Upper lobe of right lung (tissue), 1 donor: ENCODE results near the gene SLC26A3. TPM values are rescaled to one million over a fixed set of nuclear protein-coding genes. Genes with fewer than 3 reads are reported as not detected.

Experiments used
- ATAC-seq: fragments of 200-7000 bp; cut with Tn5 transposase; one replicate; pipeline ENCODE4 v1.9.1; 2020; ENCODE audit warnings: mild to moderate bottlenecking, moderate library complexity
- DNase-seq: peaks from one replicate; pipeline ENCODE4 v3.0.0-alpha.2; 2020
- H3K27ac ChIP-seq: fragments of 200-600 bp; one replicate; pipeline ENCODE4 v1.8.0; 2022
- H3K27me3 ChIP-seq: fragments of 200-600 bp; one replicate; pipeline ENCODE4 v1.8.0; 2022; ENCODE audit warnings: mild to moderate bottlenecking
- H3K36me3 ChIP-seq: fragments of 200-600 bp; one replicate; pipeline ENCODE4 v1.8.0; 2022
- H3K4me1 ChIP-seq: fragments of 200-600 bp; one replicate; pipeline ENCODE4 v1.8.0; 2022
- H3K4me3 ChIP-seq: fragments of 200-600 bp; one replicate; pipeline ENCODE4 v1.8.0; 2022; ENCODE audit warnings: mild to moderate bottlenecking
- H3K9me3 ChIP-seq: fragments of 200-600 bp; one replicate; pipeline ENCODE4 v1.8.0; 2022
- intact Hi-C: fragments of 100-400 bp; cut with DNase I; formaldehyde crosslinking; loops from one replicate; pipeline ENCODE4 v1.11.0; 2022
- total RNA-seq: library from RNA; stranded (reverse); fragmentation: NEBNext Ultra II Directional; extraction: Animal tissue kit (Norgen Biotek cat#: 25700); gene quantifications from one replicate; pipeline ENCODE4 v1.2.1, GENCODE V29; 2021
- TF ChIP-seq, protein P1 (sequence below): fragments of 200-600 bp; IDR thresholded peaks from one replicate; pipeline ENCODE4 v1.8.0; 2022; ENCODE audit warnings: antibody characterized with exemption
- donor health status: DM: no; HTN: yes; CAD: no; lungs with severe emphysema.

The SLC26A3 gene
- total RNA-seq, 1 donor from 2014 or later = not detected

DNA sequence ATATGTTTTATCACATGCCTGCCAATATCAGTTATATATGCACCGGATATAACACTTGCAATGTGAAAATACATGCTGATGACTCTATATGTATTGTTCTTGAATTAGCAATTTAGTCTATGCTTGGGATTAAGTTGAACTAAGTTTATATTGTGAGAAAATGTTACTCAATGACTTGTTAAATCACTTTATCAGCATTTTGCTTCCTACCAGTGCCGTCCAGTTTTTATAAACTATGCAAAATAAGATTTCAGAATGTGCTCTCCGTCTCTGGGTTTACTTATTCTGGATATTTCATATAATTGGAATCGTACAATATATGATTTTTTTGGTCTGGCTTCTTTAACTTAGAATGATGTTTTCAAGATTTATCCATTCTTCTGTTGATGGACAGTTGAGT is 25.5 kb upstream of the SLC26A3 start:
- H3K27me3 ChIP-seq = no peaks in the 10 kb centered on the region
- no peaks in the 10 kb centered on the region for H3K9me3 ChIP-seq
- H3K4me1 ChIP-seq = no peaks in the 10 kb centered on the region
- no peak overlapping the region for H3K4me3 ChIP-seq
- no peaks in the 10 kb centered on the region for H3K36me3 ChIP-seq
- ATAC-seq (no peak), DNase-seq (no peak)
- TF ChIP-seq, protein P1, sequence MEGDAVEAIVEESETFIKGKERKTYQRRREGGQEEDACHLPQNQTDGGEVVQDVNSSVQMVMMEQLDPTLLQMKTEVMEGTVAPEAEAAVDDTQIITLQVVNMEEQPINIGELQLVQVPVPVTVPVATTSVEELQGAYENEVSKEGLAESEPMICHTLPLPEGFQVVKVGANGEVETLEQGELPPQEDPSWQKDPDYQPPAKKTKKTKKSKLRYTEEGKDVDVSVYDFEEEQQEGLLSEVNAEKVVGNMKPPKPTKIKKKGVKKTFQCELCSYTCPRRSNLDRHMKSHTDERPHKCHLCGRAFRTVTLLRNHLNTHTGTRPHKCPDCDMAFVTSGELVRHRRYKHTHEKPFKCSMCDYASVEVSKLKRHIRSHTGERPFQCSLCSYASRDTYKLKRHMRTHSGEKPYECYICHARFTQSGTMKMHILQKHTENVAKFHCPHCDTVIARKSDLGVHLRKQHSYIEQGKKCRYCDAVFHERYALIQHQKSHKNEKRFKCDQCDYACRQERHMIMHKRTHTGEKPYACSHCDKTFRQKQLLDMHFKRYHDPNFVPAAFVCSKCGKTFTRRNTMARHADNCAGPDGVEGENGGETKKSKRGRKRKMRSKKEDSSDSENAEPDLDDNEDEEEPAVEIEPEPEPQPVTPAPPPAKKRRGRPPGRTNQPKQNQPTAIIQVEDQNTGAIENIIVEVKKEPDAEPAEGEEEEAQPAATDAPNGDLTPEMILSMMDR = no peak
- intact Hi-C loops = no loop called here
- H3K27ac ChIP-seq = no peak overlapping the region

DNA sequence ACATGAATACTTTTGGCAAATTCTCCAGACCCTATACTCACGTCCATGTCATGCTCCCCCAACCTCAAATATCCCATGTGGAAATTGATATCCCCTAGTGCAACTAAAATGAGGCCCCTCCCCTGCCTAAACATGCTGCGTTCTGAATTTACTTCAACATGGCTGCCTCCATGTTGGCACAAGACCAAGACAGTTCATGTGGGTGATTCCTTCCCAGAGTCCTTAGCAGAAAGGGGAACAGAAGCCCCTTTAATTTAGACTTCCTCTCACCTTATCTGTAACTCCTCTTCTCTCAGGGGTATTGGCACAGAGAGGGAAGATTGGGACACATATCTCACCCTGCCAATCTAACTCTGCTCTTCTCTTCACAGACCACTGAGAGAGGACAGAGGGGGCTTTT is 24.5 kb upstream of the SLC26A3 start:
- Histone ChIP-seq H3K27me3 (no peaks in the 10 kb centered on the region), H3K4me3 (no peak overlapping the region), H3K36me3 (no peaks in the 10 kb centered on the region), H3K9me3 (no peaks in the 10 kb centered on the region), H3K4me1 (no peaks in the 10 kb centered on the region), H3K27ac (no peak overlapping the region)
- no peak for DNase-seq
- TF ChIP-seq, protein P1 = no peak
- no peak for ATAC-seq
- intact Hi-C loops = no loop called here

DNA sequence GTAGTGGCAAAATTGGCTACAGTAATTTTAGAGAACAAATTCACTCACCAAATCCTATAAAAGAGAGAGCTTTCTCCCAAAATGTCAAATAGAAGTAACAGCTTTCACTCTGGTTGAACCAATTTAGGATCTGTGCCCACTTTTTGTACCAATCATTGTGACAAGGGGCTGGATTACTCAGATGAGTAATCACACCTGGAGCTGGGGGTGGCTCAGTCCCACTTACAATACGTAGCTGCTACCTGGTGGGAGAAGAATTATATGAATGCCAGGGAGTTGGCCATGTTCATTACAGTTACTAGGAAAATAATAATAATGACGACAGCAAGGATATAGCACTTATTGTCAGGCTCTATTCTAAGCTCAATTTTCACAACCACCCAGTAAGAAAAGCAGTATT is 23.4 kb upstream of the SLC26A3 start:
- DNase-seq (no peak), ATAC-seq (no peak)
- Histone ChIP-seq H3K4me3 (no peak overlapping the region), H3K27ac (no peak overlapping the region), H3K9me3 (no peaks in the 10 kb centered on the region), H3K36me3 (no peaks in the 10 kb centered on the region), H3K27me3 (no peaks in the 10 kb centered on the region), H3K4me1 (no peaks in the 10 kb centered on the region)
- TF ChIP-seq, protein P1 = no peak
- intact Hi-C loops = no loop called here

DNA sequence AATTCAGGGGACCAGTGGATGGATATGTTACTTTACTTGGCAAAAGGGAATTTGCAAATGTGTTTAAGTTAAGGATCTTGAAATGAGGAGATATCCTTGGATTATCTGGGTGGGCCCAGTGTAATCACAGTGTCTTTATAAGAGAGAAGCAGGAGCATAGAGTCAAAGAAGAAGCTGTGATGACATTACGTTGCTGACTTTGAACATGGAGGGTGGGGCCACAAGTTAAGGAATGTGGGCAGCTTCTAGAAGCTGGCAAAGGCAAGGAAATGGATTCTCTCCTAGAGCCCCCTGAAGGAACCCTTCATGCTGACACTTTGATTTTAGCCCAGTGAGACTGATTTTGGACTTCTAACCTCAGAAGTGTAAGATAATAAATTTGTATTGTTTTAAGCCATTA is 21.8 kb upstream of the SLC26A3 start:
- no peak overlapping the region for H3K4me3 ChIP-seq
- no peaks in the 10 kb centered on the region for H3K9me3 ChIP-seq
- no peaks in the 10 kb centered on the region for H3K36me3 ChIP-seq
- no peaks in the 10 kb centered on the region for H3K4me1 ChIP-seq
- TF ChIP-seq, protein P1 = no peak
- H3K27ac ChIP-seq = no peak overlapping the region
- intact Hi-C loops = no loop called here
- ATAC-seq = no peak
- no peaks in the 10 kb centered on the region for H3K27me3 ChIP-seq
- no peak for DNase-seq

DNA sequence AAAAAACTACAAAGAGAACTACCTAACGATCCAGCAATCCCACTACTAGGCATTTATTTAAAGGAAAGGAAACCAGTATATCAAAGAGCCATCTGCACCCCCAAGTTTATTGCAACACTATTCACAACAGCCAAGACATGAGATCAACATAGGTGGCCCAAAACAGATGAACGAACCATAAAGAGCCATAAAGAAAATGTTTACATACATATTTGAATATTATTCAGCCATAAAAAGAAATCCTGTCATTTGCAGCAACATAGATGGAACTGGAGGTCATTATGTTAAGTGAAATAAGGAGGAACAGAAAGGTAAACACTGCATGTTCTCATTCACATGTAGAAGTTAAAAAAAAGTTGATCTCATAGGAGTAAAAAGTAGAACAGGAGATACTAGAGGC is 15.6 kb upstream of the SLC26A3 start:
- Histone ChIP-seq H3K27me3 (no peaks in the 10 kb centered on the region), H3K4me1 (no peaks in the 10 kb centered on the region), H3K27ac (no peak overlapping the region), H3K9me3 (no peaks in the 10 kb centered on the region), H3K36me3 (no peaks in the 10 kb centered on the region), H3K4me3 (no peak overlapping the region)
- intact Hi-C loops = no loop called here
- ATAC-seq = no peak
- no peak for DNase-seq
- TF ChIP-seq, protein P1 = no peak

DNA sequence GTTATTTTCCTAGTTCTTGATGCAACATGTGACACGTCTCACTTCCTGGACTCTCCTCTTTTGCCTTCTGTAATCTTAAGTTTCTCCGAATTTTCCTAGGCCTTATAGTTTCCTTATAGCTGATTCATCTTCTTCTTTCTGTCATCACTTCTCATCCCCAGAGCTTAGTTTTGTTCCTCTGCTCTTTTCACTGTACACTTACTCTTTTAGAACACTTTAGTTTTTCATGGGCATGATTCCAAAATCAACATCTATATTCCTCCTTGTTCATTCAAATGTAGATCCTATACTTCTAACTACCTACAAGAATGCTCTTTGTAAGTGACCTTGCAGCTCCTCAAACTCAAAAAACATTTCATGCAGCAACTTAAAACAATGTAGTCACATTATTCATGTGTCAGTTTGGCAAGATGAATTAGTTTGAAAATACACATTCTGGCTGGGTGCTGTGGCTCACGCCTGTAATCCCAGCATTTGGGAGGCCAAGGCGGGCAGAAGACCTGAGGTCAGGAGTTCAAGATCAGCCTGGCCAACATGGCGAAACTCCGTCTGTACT is 13.1 kb upstream of the SLC26A3 start:
- Histone ChIP-seq H3K4me3 (no peak overlapping the region), H3K4me1 (no peaks in the 10 kb centered on the region), H3K36me3 (no peaks in the 10 kb centered on the region), H3K27ac (no peak overlapping the region), H3K27me3 (no peaks in the 10 kb centered on the region), H3K9me3 (no peaks in the 10 kb centered on the region)
- DNase-seq (no peak), ATAC-seq (no peak)
- TF ChIP-seq, protein P1 = no peak
- intact Hi-C loops = no loop called here
